ENCODE data around the gene MMEL1. TPM values are rescaled to one million over a fixed set of nuclear protein-coding genes. Genes with fewer than 3 reads are reported as not detected.
"Not testable (repeated sequence)": the region's sequence is repeated elsewhere in the genome, so short reads cannot be mapped to it uniquely, and the experiment has no call there.

The MMEL1 gene
- total RNA-seq, 1 experiment from 2014 or later: not detected

DNA sequence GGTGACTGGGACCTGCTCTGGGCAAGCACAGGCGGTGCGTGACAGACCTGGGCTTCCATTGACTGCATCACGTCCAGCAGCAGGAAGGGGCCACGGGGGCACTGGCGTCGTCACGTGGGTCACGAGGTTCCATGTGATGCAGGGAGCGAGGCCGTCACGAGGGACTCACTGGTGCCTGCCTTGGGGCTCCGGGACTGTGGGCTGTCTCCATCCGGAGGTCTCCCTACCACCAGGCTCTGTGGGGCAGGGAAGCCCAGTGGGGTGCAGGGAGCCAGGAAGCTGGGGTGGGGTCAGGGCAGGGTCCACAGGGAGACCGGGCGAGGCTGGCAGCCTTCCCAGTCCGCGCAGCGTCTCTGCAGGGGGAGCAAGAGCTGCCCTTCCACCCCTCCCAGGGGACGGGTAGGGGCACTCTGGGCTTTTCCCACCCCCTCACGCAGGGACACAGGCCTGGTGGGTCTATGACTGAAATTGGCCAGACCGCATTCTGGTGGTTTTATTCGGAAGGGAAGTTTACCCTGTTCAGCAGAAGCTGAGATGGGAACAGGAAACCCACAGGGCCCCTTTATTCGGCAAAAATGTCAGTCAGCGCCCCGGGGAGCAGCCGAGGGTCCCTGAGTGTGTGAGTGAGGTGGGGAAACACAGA lies 77.1 kb downstream of the MMEL1 start:
- ChIA-PET POLR2A (interaction anchor here (0.8 kb wide), 1 partner anchor 327 kb away, joined by 3 read pairs; no protein-coding TSS in a partner anchor), CTCF (interaction anchor here (1.0 to 1.3 kb wide), 2 partner anchors 8 to 869 kb away, joined by 3 to 4 read pairs; no protein-coding TSS in a partner anchor)
- Mint-ChIP-seq H3K27me3 (ENCODE audit: insufficient read depth, unreplicated experiment) (no peaks in the 10 kb centered on the region), H3K27ac (ENCODE audit: low read depth, unreplicated experiment) (peak overlapping the region; percentile 80), H3K36me3 (ENCODE audit: insufficient read depth, unreplicated experiment) (no peaks in the 10 kb centered on the region), H3K4me3 (ENCODE audit: unreplicated experiment) (peak overlapping the region; percentile 75), H3K4me1 (ENCODE audit: insufficient read depth, unreplicated experiment) (peaks cover 7% of the 10 kb centered on the region), H3K9me3 (ENCODE audit: unreplicated experiment) (no peaks in the 10 kb centered on the region)
- TF ChIP-seq, protein P1, sequence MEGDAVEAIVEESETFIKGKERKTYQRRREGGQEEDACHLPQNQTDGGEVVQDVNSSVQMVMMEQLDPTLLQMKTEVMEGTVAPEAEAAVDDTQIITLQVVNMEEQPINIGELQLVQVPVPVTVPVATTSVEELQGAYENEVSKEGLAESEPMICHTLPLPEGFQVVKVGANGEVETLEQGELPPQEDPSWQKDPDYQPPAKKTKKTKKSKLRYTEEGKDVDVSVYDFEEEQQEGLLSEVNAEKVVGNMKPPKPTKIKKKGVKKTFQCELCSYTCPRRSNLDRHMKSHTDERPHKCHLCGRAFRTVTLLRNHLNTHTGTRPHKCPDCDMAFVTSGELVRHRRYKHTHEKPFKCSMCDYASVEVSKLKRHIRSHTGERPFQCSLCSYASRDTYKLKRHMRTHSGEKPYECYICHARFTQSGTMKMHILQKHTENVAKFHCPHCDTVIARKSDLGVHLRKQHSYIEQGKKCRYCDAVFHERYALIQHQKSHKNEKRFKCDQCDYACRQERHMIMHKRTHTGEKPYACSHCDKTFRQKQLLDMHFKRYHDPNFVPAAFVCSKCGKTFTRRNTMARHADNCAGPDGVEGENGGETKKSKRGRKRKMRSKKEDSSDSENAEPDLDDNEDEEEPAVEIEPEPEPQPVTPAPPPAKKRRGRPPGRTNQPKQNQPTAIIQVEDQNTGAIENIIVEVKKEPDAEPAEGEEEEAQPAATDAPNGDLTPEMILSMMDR (IDR thresholded peaks at IDR 0.05; ENCODE audit: unreplicated experiment): no peak
- no TSS peak for BruUV-seq (replicated peaks)
- DNase-seq (ENCODE audit: unreplicated experiment): no peak
- intact Hi-C loops (cut with micrococcal nuclease): no loop called here

DNA sequence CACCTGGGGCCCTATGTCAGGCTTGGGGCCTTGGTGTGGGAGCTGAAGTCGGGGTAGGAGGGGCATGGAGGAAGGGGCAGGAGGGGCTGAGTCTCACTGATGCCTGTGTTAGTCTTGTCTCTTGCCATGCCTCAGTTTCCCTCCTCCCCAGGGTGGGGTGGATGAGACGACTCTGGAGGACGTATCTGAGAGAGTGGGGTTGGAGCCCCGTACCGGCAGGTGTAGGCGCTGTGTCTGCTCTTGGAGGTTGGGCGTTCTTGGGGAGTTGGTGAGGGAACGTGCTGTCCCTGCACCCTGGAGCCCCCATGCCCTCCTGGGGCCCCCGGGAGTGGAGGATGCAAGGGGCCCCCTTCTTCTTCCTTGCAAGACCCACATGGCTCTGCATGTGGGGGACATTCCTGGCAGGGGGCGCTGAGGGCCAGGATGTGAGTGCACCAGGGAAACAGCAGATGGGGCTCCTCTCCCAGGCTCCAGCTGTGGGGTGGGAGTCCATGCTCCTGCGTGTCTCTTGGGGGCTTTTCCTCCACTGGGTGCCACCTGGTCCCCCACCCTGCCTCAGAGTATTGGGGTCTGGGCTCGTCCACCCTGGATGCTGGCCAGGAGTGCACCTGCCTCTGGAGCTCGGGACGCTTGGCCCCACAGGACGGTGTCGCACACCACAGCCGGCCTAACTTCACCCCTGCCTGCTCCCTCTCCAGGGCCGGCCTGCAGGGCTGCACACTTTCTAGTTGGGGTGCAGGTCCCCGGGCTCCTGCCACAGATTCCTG lies 78.0 kb downstream of the MMEL1 start:
- intact Hi-C loops (cut with micrococcal nuclease): no loop called here
- Mint-ChIP-seq H3K4me3 (ENCODE audit: unreplicated experiment) (no peak overlapping the region), H3K9me3 (ENCODE audit: unreplicated experiment) (no peaks in the 10 kb centered on the region), H3K4me1 (ENCODE audit: insufficient read depth, unreplicated experiment) (peaks cover 7% of the 10 kb centered on the region), H3K36me3 (ENCODE audit: insufficient read depth, unreplicated experiment) (no peaks in the 10 kb centered on the region), H3K27me3 (ENCODE audit: insufficient read depth, unreplicated experiment) (no peaks in the 10 kb centered on the region), H3K27ac (ENCODE audit: low read depth, unreplicated experiment) (no peak overlapping the region)
- ChIA-PET POLR2A (no interaction called here), CTCF (interaction anchor here (0.6 kb wide), 1 partner anchor 140 kb away, joined by 3 read pairs; no protein-coding TSS in a partner anchor)
- TF ChIP-seq, protein P1 (IDR thresholded peaks at IDR 0.05; ENCODE audit: unreplicated experiment): peak; percentile 17
- DNase-seq (ENCODE audit: unreplicated experiment): no peak
- no TSS peak for BruUV-seq (replicated peaks)

DNA sequence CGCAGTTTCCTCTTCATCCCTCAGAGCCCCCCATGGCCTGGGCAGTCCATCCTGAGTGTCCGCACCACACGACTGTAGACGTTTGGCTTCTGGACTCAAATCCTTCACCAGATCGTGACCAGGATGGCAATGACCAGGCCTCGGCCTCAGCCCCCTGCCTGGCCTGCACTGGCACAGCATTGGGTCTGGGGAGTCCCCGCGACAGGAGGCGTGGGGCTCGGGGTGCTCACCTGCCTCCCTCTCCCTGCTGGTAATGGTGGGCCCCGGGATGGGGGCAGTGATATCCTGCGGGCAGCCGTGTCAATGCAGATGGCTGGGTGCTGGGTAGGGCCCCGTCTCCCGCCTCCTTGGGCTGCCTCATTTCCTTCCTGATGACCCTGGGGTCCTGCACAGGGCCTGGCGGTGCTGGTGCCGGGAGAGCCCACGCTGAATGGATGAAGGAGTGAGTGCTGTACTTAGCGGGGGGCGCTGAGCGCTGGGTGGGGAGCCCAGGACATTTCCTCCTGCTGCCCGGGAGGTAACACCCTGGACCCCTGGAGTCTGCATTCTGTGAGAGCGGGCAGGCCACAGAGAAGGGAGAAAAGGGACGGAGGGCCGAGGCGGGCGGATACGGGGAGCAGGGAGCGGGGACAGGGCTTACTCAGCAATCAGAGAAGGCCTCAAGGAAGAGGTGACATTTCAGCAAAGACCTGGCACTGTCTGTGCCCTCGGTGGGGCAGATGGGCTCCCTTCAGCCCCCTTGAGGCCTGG lies 78.8 kb downstream of the MMEL1 start:
- intact Hi-C loops (cut with micrococcal nuclease): no loop called here
- H3K27ac Mint-ChIP-seq (ENCODE audit: low read depth, unreplicated experiment): no peak overlapping the region
- BruUV-seq (replicated peaks): no TSS peak

DNA sequence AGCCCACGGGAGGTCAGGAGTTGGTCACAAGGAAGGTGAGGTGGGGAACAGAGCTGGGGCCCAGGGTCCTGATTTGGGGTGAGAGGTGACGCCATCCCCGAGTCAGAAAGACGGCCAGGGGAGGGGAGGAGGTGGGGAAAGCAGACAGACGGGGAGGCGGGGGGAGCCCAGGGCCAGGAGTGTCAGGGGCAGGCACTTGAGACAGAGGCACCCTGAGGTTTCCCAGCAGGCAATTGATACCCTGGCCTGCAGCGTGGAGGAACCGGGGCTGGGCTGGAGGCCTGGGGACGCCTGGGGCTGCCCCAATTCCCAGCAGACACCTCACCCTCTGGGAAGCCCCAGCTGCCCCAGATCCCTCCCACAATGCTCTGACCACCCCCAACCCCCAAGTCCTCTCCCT lies 79.7 kb downstream of the MMEL1 start:
- H3K4me1 Mint-ChIP-seq (ENCODE audit: insufficient read depth, unreplicated experiment); DNase-seq (ENCODE audit: unreplicated experiment); H3K36me3 Mint-ChIP-seq (ENCODE audit: insufficient read depth, unreplicated experiment); H3K4me3 Mint-ChIP-seq (ENCODE audit: unreplicated experiment); CTCF ChIA-PET; BruUV-seq (replicated peaks); POLR2A ChIA-PET; H3K9me3 Mint-ChIP-seq (ENCODE audit: unreplicated experiment); H3K27me3 Mint-ChIP-seq (ENCODE audit: insufficient read depth, unreplicated experiment); H3K27ac Mint-ChIP-seq (ENCODE audit: low read depth, unreplicated experiment); intact Hi-C loops (cut with micrococcal nuclease): not testable (repeated sequence)

More for the DNA sequence above, 78.8 kb downstream of the MMEL1 start:
- TF ChIP-seq, protein P1 (IDR thresholded peaks at IDR 0.05; ENCODE audit: unreplicated experiment): no peak
- ChIA-PET CTCF (interaction anchor here (0.6 kb wide), 1 partner anchor 139 kb away, joined by 3 read pairs; no protein-coding TSS in a partner anchor), POLR2A (no interaction called here)
- Mint-ChIP-seq H3K36me3 (ENCODE audit: insufficient read depth, unreplicated experiment) (no peaks in the 10 kb centered on the region), H3K4me1 (ENCODE audit: insufficient read depth, unreplicated experiment) (peaks cover 7% of the 10 kb centered on the region), H3K9me3 (ENCODE audit: unreplicated experiment) (no peaks in the 10 kb centered on the region), H3K27me3 (ENCODE audit: insufficient read depth, unreplicated experiment) (no peaks in the 10 kb centered on the region), H3K4me3 (ENCODE audit: unreplicated experiment) (no peak overlapping the region)
- no peak for DNase-seq (ENCODE audit: unreplicated experiment)
